GM23338 (cell line): ENCODE data around the gene PIMREG. TPM values are rescaled to one million over a fixed set of nuclear protein-coding genes. Genes with fewer than 3 reads are reported as not detected.

Experiments used
- ATAC-seq: fragments of 200-7000 bp; cut with Tn5 transposase; 3 replicates; pipeline ENCODE4 v1.9.1; 2020
- DNase-seq: peaks from one replicate; pipeline ENCODE4 v3.0.0-alpha.2; 2015; ENCODE audit warnings: low spot score
- H2AFZ ChIP-seq: fragments of 200-600 bp; sonication (generic); 2 replicates; pipeline ENCODE4 v1.8.0; 2016; ENCODE audit warnings: antibody characterized with exemption, mild to moderate bottlenecking, moderate library complexity
- H3F3A ChIP-seq: fragments of 200-600 bp; sonication (generic); replicated peaks from 2 replicates; pipeline ENCODE4 v1.8.0; 2017; ENCODE audit warnings: antibody characterized with exemption, mixed run types, low read depth
- H3K27ac ChIP-seq: fragments of 200-600 bp; sonication (generic); 2 replicates; pipeline ENCODE4 v1.6.1; 2016; ENCODE audit warnings: low read depth
- H3K27me3 ChIP-seq: fragments of 200-600 bp; sonication (generic); 2 replicates; pipeline ENCODE4 v1.8.0; 2016; ENCODE audit warnings: mild to moderate bottlenecking, mixed run types, moderate library complexity; ENCODE audit not compliant: insufficient read depth
- H3K36me3 ChIP-seq: fragments of 200-600 bp; sonication (generic); 2 replicates; pipeline ENCODE4 v1.8.0; 2016; ENCODE audit warnings: mild to moderate bottlenecking; ENCODE audit not compliant: insufficient read depth
- H3K4me1 ChIP-seq: fragments of 200-600 bp; sonication (generic); 2 replicates; pipeline ENCODE4 v1.8.0; 2016; ENCODE audit warnings: mild to moderate bottlenecking, moderate library complexity; ENCODE audit not compliant: insufficient read depth
- H3K4me2 ChIP-seq: fragments of 200-600 bp; sonication (generic); 2 replicates; pipeline ENCODE4 v1.7.1; 2017; ENCODE audit warnings: mixed run types
- H3K4me3 ChIP-seq: fragments of 200-600 bp; sonication (generic); 2 replicates; pipeline ENCODE4 v1.6.1; 2016; ENCODE audit warnings: mixed run types
- H3K79me2 ChIP-seq: fragments of 200-600 bp; sonication (generic); replicated peaks from 2 replicates; pipeline ENCODE4 v1.8.0; 2017; ENCODE audit warnings: mild to moderate bottlenecking; ENCODE audit not compliant: insufficient read depth
- H3K9me2 ChIP-seq: fragments of 200-600 bp; sonication (generic); 2 replicates; pipeline ENCODE4 v1.8.0; 2017; ENCODE audit not compliant: insufficient read depth
- H4K20me1 ChIP-seq: fragments of 200-600 bp; sonication (generic); replicated peaks from 2 replicates; pipeline ENCODE4 v1.8.0; 2017; ENCODE audit warnings: mild to moderate bottlenecking; ENCODE audit not compliant: insufficient read depth
- H3K27ac Mint-ChIP-seq: 2 replicates; pipeline ENCODE4 v1.8.0; 2020; ENCODE audit warnings: inconsistent platforms, mild to moderate bottlenecking, moderate library complexity, mixed read lengths
- H3K27me3 Mint-ChIP-seq: 3 replicates; pipeline ENCODE4 v1.8.0; 2022; ENCODE audit warnings: low read depth, mild to moderate bottlenecking, moderate library complexity, mixed read lengths, inconsistent platforms; ENCODE audit not compliant: insufficient read depth, poor library complexity
- H3K36me3 Mint-ChIP-seq: 3 replicates; pipeline ENCODE4 v1.8.0; 2021; ENCODE audit warnings: low read depth, mild to moderate bottlenecking, inconsistent platforms, moderate library complexity, mixed read lengths
- H3K4me1 Mint-ChIP-seq: 3 replicates; pipeline ENCODE4 v1.8.0; 2020; ENCODE audit warnings: mild to moderate bottlenecking, inconsistent platforms, mixed read lengths
- H3K4me3 Mint-ChIP-seq: 3 replicates; pipeline ENCODE4 v1.8.0; 2021; ENCODE audit warnings: moderate library complexity, mild to moderate bottlenecking, inconsistent platforms, mixed read lengths
- H3K9me3 Mint-ChIP-seq: 3 replicates; pipeline ENCODE4 v1.8.0; 2020; ENCODE audit warnings: moderate library complexity, mild to moderate bottlenecking, inconsistent platforms, mixed read lengths
- CREB1 ChIP-seq: fragments of 250-450 bp; sonication (Bioruptor Pico); IDR thresholded peaks from 2 replicates; pipeline ENCODE4 v1.5.0; 2020; ENCODE audit warnings: low read depth, mild to moderate bottlenecking, moderate library complexity
- EZH2 ChIP-seq: fragments of 200-600 bp; sonication (generic); IDR thresholded peaks from one replicate; pipeline ENCODE4 v1.8.0; 2017; ENCODE audit warnings: antibody characterized with exemption, mild to moderate bottlenecking, low read depth; ENCODE audit not compliant: unreplicated experiment
- JUNB ChIP-seq: IDR thresholded peaks from one replicate; pipeline ENCODE4 v1.6.1; 2016; ENCODE audit warnings: antibody characterized with exemption; ENCODE audit not compliant: unreplicated experiment
- NANOG ChIP-seq: IDR thresholded peaks from 2 replicates; pipeline ENCODE4 v1.6.1; 2016; ENCODE audit warnings: antibody characterized with exemption, borderline replicate concordance
- POLR2AphosphoS5 ChIP-seq: IDR thresholded peaks from 2 replicates; pipeline ENCODE4 v1.6.1; 2016; ENCODE audit warnings: antibody characterized with exemption, low read depth
- STAT1 ChIP-seq: IDR thresholded peaks from one replicate; pipeline ENCODE4 v1.6.1; 2016; ENCODE audit warnings: antibody characterized with exemption; ENCODE audit not compliant: unreplicated experiment
- ZNF114 ChIP-seq: fragments of 250-450 bp; sonication (Bioruptor Pico); IDR thresholded peaks from 2 replicates; pipeline ENCODE4 v1.5.0; 2020; ENCODE audit warnings: mild to moderate bottlenecking, moderate library complexity
- ZNF331 ChIP-seq: fragments of 250-450 bp; sonication (Bioruptor Pico); IDR thresholded peaks from 2 replicates; pipeline ENCODE4 v1.5.0; 2020; ENCODE audit warnings: low read depth, mild to moderate bottlenecking, moderate library complexity
- polyA plus RNA-seq: library from polyadenylated mRNA; unstranded; fragments of >200 nt; fragmentation: Nextera tagmentation; extraction: Ambion mirVana; gene quantifications from 2 replicates; pipeline ENCODE4 v1.2.1, GENCODE V29; 2016
- total RNA-seq: library from RNA; depleted of rRNA; stranded (reverse); fragments of >200 nt; shearing (Covaris generic); gene quantifications from 2 replicates; pipeline ENCODE4 v1.2.3, GENCODE V29; 2014
- TF ChIP-seq, protein P1 (sequence below): IDR thresholded peaks from one replicate; pipeline ENCODE4 v1.6.1; 2018; ENCODE audit warnings: antibody characterized with exemption; ENCODE audit not compliant: unreplicated experiment
- TF ChIP-seq, protein P2 (sequence below): fragments of 250-450 bp; sonication (Bioruptor Pico); IDR thresholded peaks from 2 replicates; pipeline ENCODE4 v1.5.0; 2020; ENCODE audit warnings: mild to moderate bottlenecking, moderate library complexity

PIMREG gene
- total and polyA plus RNA-seq, 2 experiments from 2014 or later, result 87.8 to 144 TPM

DNA sequence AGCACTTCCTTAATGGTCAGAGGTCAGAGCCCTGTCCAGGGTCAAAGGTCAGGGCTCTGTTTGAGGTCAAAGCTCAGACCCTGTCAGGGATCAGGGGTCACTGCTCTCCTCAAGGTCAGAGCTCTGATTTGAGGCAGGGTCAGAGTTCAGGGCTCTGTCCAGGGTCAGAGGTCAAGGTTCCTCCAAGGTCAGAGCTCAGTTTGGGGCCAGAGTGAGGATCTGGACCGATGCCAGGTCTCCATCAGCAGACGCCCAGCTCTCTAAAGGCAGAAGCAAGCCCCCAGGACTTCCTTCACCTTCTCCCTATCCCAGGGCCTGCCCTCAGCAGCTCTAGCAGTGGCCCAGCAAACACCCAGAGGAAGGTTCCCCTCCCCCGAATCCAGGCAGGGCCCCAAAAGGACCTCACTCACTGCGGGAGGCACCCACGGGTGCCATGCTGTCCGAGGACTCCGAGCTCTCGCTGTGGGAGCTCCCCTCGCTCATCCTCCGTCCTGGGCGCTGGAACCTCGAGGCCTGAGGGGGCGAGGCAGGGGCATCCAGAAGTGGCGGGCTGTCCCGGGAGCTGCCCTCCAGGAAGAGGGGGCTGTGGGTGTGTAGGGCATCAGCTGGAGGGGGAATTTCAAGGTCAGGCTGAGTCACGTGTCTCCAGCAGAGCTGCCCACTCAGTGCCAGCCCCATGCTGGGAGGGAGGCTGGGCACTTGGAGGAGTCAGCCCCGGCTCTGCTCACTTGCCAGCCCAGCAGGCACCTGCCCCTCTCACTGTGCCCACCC, 26.7 kb downstream of the PIMREG start:
- no peak for TF ChIP-seq STAT1
- TF ChIP-seq JUNB, result no peak
- TF ChIP-seq, protein P1, sequence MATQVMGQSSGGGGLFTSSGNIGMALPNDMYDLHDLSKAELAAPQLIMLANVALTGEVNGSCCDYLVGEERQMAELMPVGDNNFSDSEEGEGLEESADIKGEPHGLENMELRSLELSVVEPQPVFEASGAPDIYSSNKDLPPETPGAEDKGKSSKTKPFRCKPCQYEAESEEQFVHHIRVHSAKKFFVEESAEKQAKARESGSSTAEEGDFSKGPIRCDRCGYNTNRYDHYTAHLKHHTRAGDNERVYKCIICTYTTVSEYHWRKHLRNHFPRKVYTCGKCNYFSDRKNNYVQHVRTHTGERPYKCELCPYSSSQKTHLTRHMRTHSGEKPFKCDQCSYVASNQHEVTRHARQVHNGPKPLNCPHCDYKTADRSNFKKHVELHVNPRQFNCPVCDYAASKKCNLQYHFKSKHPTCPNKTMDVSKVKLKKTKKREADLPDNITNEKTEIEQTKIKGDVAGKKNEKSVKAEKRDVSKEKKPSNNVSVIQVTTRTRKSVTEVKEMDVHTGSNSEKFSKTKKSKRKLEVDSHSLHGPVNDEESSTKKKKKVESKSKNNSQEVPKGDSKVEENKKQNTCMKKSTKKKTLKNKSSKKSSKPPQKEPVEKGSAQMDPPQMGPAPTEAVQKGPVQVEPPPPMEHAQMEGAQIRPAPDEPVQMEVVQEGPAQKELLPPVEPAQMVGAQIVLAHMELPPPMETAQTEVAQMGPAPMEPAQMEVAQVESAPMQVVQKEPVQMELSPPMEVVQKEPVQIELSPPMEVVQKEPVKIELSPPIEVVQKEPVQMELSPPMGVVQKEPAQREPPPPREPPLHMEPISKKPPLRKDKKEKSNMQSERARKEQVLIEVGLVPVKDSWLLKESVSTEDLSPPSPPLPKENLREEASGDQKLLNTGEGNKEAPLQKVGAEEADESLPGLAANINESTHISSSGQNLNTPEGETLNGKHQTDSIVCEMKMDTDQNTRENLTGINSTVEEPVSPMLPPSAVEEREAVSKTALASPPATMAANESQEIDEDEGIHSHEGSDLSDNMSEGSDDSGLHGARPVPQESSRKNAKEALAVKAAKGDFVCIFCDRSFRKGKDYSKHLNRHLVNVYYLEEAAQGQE, result no peak
- no peak for TF ChIP-seq ZNF331 (CRISPR knock-in tag)
- no peak for TF ChIP-seq CREB1 (CRISPR knock-in tag)
- TF ChIP-seq EZH2, result no peak
- Mint-ChIP-seq H3K9me3 (no peaks in the 10 kb centered on the region; the same call in 1 of the 3 replicates), H3K4me1 (peaks cover 27% of the 10 kb centered on the region), H3K27me3 (peaks cover 11% of the 10 kb centered on the region), H3K36me3 (no peaks in the 10 kb centered on the region), H3K27ac (no peak overlapping the region), H3K4me3 (no peak overlapping the region)
- Histone ChIP-seq H3K79me2 (no peaks in the 10 kb centered on the region), H3K9me2 (no peaks in the 10 kb centered on the region), H4K20me1 (no peaks in the 10 kb centered on the region), H3K27me3 (no peaks in the 10 kb centered on the region), H3K27ac (no peak overlapping the region), H2AFZ (no peak overlapping the region), H3K4me1 (no peaks in the 10 kb centered on the region), H3K4me3 (no peak overlapping the region), H3K36me3 (no peaks in the 10 kb centered on the region), H3F3A (no peaks in the 10 kb centered on the region), H3K4me2 (no peak overlapping the region)
- ATAC-seq, result no peak
- DNase-seq, result no peak

DNA sequence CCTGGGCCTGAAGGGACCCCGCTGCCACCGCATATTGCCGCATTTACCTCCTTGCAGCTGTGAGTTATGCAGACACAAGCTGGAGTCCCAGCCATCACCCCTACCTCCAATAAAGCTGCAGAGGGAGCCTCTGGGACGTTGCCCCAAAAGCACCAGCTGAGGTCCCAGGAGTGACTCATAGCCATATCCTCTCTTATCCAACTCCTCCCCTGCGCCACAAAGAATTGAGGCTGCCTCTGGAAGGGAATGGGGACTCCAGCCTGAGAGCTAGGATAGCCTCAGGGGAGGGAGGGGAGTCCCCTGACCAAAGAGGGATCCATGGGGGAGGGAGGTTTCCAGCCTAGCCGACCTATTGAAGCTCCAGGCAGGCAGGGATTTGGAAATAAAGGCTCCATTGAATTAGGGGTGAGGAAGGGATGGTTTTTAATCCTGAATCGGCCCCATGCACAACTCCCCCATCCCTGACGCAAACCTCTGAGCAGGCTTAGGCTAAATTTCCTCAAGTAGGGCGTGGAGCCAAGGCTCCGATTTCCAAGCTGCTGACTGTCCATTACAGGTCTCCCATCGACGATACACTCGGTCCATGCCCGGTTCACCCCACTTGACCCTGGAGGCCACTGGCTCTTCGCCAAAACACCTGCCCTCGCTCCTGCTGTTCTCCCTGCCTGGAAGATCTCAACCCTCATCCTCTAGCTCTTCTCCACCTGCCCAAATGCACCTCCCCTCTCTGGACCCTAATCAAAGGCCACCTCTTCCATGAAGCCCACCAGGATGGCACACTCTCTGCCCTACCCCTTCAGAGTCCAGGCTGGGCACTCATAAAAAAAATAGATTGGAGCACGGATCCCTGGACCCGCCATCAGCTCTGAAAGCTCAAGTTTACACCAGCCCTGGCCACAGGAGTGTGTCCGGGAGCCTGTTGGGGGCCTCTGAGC, 27.5 kb downstream of the PIMREG start:
- peaks cover 29% of the 10 kb centered on the region for H3K4me1 Mint-ChIP-seq
- no peak overlapping the region for H3K4me3 Mint-ChIP-seq
- Histone ChIP-seq H3K4me2 (no peak overlapping the region), H3K4me3 (no peak overlapping the region), H3K79me2 (no peaks in the 10 kb centered on the region), H2AFZ (no peak overlapping the region), H4K20me1 (no peaks in the 10 kb centered on the region), H3K27me3 (no peaks in the 10 kb centered on the region), H3K36me3 (no peaks in the 10 kb centered on the region), H3K4me1 (no peaks in the 10 kb centered on the region), H3K9me2 (no peaks in the 10 kb centered on the region), H3K27ac (no peak overlapping the region), H3F3A (no peaks in the 10 kb centered on the region)
- H3K27ac Mint-ChIP-seq, result 0 out of 2 replicates have a peak overlapping the region, but pooled peaks have one; percentile 5
- ATAC-seq (peak; percentile 19), DNase-seq (peak; percentile 34)
- no peaks in the 10 kb centered on the region for H3K36me3 Mint-ChIP-seq
- no peaks in the 10 kb centered on the region; the same call in 1 of the 3 replicates for H3K9me3 Mint-ChIP-seq
- H3K27me3 Mint-ChIP-seq, result peaks cover 11% of the 10 kb centered on the region
- TF ChIP-seq POLR2AphosphoS5 (no peak), JUNB (no peak), STAT1 (no peak), ZNF114 (CRISPR knock-in tag) (no peak), NANOG (no peak)
- TF ChIP-seq, protein P2, sequence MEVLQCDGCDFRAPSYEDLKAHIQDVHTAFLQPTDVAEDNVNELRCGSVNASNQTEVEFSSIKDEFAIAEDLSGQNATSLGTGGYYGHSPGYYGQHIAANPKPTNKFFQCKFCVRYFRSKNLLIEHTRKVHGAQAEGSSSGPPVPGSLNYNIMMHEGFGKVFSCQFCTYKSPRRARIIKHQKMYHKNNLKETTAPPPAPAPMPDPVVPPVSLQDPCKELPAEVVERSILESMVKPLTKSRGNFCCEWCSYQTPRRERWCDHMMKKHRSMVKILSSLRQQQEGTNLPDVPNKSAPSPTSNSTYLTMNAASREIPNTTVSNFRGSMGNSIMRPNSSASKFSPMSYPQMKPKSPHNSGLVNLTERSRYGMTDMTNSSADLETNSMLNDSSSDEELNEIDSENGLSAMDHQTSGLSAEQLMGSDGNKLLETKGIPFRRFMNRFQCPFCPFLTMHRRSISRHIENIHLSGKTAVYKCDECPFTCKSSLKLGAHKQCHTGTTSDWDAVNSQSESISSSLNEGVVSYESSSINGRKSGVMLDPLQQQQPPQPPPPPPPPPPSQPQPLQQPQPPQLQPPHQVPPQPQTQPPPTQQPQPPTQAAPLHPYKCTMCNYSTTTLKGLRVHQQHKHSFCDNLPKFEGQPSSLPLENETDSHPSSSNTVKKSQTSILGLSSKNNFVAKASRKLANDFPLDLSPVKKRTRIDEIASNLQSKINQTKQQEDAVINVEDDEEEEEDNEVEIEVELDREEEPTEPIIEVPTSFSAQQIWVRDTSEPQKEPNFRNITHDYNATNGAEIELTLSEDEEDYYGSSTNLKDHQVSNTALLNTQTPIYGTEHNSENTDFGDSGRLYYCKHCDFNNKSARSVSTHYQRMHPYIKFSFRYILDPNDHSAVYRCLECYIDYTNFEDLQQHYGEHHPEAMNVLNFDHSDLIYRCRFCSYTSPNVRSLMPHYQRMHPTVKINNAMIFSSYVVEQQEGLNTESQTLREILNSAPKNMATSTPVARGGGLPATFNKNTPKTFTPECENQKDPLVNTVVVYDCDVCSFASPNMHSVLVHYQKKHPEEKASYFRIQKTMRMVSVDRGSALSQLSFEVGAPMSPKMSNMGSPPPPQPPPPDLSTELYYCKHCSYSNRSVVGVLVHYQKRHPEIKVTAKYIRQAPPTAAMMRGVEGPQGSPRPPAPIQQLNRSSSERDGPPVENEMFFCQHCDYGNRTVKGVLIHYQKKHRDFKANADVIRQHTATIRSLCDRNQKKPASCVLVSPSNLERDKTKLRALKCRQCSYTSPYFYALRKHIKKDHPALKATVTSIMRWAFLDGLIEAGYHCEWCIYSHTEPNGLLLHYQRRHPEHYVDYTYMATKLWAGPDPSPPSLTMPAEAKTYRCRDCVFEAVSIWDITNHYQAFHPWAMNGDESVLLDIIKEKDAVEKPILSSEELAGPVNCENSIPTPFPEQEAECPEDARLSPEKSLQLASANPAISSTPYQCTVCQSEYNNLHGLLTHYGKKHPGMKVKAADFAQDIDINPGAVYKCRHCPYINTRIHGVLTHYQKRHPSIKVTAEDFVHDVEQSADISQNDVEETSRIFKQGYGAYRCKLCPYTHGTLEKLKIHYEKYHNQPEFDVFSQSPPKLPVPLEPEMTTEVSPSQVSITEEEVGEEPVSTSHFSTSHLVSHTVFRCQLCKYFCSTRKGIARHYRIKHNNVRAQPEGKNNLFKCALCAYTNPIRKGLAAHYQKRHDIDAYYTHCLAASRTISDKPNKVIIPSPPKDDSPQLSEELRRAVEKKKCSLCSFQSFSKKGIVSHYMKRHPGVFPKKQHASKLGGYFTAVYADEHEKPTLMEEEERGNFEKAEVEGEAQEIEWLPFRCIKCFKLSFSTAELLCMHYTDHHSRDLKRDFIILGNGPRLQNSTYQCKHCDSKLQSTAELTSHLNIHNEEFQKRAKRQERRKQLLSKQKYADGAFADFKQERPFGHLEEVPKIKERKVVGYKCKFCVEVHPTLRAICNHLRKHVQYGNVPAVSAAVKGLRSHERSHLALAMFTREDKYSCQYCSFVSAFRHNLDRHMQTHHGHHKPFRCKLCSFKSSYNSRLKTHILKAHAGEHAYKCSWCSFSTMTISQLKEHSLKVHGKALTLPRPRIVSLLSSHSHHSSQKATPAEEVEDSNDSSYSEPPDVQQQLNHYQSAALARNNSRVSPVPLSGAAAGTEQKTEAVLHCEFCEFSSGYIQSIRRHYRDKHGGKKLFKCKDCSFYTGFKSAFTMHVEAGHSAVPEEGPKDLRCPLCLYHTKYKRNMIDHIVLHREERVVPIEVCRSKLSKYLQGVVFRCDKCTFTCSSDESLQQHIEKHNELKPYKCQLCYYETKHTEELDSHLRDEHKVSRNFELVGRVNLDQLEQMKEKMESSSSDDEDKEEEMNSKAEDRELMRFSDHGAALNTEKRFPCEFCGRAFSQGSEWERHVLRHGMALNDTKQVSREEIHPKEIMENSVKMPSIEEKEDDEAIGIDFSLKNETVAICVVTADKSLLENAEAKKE, result no peak
